Activated CD4-positive, alpha-beta T cell treated with anti-CD3 and anti-CD28 coated beads for 1 hour (primary cell): ENCODE measurements around the gene IFRD2.
A peak's percentile ranks its signal among the peaks of the same experiment; 100 is the strongest.
"Not testable (repeated sequence)": the region's sequence is repeated elsewhere in the genome, so short reads cannot be mapped to it uniquely, and the experiment has no call there.

Source experiments
- DNase-seq: peaks from one replicate; pipeline ENCODE4 v3.0.0-alpha.2; 2020

IFRD2 gene

DNA sequence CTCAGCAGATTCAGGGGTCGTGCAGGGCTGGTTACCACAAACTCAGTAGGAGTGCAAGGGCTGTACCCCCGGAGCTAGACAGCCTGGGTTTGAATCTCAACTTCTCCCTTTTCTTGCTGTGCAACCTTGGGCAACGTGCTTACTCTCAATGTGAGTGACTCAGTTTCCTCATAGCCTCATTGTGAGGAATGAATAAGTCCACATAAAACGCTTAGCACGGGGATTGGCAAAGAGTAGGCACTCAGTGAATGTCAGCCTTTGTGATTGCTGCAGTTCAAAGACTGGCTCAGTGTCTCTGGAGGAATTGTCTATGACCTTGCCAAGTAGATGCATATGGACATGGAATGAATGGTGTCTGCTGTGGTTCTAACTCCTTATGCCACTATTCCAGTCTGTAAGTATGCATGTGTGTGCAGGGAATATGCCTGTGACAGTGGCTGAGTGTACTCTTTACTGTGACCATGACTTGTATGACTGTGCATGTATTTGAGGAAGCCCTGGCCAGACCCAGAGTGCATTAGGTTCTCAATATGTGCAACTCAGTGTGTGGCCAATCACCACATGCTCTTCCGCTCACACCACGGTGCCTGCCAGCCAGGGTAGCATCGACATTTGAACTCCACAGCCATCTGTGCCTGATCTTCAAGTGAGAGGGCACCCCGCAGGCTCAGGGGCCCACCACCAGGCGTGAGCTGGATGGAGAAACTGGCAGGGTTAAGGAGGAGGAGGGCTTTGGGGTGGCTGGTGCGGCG lies 7.9 kb upstream of the IFRD2 start:
- no peak for DNase-seq

DNA sequence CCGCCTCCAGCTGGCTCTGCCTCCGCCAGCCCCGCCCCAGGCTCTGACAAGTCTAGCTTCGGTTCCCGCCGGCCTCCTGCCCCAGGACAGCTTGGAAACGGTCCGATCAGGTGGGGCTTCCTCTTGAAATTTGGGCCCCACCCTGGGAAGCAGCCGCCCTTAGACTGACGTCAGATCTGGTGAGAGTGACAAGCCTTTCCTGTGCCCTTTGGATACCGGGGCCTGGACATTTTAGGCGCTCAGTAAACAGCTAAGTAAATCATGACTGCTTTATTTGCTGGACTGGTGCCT lies 7.4 kb upstream of the IFRD2 start:
- DNase-seq: no peak

DNA sequence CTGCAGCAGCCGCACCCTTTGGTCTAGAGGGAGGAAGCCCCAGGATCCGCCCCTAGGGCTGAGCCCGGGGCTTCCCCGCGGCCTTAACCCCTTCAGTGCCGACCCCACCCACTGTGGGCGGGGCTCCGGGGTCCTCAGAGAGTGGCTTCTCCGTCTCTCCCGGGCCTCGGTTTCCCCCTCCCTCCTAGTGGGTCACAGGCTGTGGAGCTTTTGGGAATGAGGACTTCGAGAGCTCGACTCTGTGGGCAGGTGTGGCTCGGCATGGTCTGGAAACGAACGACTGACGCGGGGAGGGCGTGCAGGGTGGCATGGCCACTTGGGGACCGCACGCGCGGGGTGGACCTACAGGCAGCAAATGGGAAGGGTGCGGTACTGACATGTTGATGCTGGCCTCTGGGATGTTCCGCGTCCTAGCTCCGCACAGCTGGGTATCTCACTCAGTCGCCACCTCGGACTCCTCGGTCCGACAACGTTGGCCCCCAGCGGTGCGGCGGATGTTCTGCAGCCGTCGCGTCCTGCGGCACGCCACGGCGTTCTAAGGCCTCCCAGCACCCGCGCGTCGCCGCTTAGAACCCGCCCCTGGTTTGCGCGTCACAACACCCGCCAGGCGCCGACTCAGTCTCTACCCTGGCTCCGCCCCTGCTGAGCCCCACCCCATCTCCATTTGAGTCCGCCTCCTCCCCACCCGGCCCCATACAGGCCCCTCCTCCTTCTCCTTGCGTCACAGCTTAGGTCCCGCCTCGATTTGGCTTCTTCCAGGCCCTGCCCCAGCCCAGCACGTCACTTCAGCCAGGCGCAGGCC lies 6.8 kb upstream of the IFRD2 start, which contains the start of the genes HYAL3 and NAA80:
HYAL3 (minus strand) TSS at position 570 of the 802 bp plus-strand sequence. CDS start 3,803 bp downstream, outside the sequence.
NAA80 (minus strand) TSS at position 570 of the 802 bp plus-strand sequence. CDS start 1,942 bp downstream, outside the sequence.
- DNase-seq: peak; percentile 99

DNA sequence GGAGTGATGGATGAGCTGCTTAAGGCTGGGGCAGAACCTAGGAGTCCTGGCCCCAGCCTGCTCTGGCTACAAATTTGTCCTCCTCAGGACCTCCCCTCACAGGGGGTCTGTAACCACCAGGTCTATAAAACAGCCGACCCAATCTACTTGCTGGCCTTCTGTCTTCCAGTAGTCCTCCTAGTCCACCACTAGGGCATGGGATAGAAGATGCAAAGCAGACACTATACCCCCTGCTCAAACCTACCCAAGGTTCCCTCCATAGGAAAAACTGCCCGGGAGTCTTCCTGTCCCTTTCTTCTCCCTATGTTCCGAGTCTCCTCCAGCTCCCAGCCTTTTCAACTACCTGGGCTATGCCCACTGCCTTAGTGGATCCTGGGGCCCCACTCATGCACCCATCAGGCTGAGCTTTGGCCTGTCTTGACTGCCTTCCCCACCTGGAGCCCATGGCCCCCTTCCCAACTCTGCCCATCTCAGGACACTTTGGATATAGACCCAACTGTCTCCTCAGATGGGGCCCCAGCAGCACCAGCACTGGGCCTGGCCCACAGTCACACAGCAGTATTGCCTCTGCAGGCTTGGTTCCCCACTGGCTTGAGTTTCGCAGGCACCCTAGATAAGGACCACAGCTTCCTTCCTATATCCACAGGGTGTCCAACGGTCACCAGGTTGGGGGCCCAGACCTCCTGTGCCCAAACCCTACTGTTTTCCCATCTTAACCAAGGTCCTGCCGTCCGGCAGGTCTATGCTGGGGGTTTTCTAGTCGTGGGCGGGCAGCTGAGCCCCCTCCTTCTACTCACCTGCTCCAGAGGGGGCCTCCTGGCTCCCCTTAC lies 5.9 kb upstream of the IFRD2 start:
- DNase-seq: no peak

DNA sequence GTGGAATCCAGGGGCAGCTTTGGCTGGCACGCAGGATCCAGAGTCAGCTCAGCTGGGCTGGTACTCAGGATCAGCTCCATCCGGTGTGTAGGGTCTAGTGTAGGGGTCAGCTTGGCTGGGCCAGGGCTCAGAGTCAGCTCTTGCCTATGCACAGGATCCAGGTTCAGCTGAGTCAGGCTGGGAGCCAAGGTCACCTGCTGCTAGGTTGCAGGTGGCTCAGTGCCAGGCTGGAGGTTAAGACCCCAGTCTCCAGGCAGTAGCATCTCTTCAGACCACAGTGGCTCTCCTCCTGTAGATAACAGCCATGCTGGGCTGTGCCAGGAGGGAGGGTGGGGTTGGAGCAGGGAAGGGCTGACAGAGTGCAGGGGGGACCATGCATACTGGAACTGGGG lies 5.2 kb upstream of the IFRD2 start:
- no peak for DNase-seq

DNA sequence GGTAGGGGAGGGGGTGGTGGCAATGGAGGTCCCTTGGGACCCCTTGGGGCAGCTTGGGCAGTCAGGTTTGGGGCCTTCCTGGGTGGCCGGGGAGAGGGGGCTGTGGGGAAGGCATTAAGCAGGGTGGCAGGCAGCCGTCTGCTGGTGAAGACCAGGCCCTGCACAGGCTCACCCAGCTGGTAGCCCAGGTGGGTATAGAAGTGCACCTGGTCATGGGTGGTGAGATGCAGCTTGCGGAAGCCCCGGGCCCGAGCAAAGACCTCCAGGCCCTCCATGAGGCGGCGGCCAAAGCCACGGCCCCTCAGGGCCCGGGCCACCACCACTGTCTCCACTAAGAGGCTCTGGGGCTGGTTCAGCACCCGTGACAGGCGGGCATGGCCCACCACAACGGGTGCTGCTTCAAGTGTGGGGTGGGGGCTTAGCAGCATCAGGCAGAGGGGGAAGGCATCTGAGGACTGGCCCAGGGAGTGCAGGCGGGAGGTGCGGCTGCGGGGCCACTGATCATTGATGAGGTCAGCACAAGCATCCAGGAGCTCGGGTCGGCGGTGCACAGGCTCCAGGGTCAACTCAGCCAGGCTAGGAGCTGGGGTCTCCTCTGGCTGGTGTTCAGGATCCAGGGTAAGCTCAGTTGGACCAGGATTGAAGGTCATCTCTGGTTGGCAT lies 4.6 kb upstream of the IFRD2 start:
- DNase-seq: no peak

DNA sequence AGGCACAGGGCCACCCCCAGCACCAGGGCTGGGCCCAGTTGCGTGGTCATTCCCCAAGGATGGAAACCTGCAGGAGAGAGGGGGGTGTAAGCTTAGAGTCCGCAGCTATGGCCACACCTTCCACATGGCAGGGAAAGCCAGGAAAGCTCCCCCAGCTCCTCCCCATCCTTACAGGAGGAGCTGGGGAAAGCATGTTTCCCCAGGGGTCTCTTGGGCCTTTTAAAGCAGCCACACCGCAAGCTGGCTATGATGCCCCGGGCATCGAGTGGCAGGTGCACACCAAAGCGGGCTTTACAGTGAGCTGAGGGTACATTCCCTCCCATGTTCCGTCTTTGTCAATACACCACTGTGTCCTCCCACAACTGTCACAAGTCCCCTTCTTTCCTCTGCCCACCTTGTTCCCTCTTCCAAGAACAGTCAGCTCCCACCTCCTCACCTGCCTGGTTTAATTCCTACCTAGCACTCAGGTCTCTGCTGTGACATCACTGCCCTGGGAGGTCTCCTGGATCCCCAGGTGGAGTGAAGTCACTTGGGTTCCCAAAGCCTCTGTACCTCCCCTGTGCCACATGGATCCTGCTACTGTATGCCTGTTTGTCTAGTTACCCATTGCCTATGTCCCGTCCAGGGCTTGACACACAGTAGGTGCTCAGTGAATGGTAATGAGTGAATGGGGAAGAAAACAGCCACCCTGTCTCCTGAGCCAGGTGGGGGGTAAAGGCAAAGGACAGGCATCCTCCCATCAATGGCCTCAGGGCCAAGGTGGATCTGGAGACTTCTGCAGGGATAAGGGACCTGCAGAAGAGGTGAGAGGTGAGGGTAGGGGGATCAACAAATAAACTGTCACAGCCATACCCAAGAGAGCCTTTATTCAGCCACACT lies 3.6 kb upstream of the IFRD2 start:
- no peak for DNase-seq

DNA sequence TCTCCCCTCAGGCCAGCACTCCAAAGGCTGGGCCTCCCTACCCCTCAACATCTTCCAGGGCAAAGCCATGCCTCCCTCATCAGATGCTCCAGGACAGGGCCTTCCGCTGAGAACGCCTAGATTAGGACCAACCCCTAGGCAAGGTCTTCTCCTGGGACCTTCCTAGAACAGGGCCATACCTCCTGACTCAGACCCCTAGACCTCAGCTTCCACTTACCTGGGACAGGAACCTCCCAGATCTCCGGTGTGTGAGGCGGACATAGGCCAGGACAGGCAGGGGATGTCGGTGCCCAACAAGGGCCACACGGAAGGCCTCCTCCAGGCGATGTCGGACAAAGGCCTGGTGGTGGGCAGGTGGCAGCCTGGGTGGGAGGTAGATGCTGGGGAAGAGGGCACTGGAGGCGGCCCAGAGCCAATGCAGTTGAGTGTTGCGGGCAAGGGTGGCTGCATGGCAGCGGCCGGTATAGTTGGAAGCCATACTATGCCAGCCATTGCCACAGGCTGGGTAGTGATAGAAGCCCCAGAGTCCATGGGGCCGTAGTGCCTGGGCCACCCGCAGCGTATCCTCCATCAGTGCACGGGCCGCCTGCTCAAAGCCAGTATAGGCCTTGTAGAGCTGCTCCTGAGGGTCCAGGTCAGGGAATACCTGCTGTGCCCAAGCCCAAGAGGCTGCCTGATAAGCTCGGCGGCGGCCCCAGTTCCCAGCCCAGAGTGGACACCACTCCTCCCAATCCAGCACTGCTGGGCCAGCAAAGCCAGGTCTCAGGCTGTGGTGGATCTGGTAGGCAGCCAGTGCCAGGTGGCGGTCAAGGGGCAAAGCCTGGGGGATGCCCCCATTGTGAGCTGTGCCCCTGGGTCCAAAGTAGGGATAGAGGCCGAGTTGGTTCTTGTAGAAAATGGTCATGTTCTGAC lies 2.5 kb upstream of the IFRD2 start:
- no peak for DNase-seq

DNA sequence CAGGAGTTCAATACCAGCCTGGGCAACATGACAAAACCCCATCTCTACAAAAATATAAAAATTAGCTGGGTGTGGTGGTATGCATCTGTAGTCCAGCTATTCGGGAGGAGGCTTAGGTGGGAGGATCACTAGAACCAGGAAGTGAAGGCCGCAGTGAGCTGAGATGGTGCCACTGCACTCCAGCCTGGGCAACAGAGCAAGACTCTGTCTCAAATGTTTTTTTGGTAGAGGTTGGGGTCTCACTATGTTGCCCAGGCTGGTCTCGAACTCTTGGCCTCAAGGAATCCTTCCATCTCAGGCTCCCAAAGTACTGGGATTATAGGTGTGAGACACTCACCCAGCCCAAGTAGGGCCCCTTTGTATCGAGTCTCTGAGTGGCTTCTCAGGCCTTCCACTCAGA lies 1.9 kb upstream of the IFRD2 start:
- no peak for DNase-seq

DNA sequence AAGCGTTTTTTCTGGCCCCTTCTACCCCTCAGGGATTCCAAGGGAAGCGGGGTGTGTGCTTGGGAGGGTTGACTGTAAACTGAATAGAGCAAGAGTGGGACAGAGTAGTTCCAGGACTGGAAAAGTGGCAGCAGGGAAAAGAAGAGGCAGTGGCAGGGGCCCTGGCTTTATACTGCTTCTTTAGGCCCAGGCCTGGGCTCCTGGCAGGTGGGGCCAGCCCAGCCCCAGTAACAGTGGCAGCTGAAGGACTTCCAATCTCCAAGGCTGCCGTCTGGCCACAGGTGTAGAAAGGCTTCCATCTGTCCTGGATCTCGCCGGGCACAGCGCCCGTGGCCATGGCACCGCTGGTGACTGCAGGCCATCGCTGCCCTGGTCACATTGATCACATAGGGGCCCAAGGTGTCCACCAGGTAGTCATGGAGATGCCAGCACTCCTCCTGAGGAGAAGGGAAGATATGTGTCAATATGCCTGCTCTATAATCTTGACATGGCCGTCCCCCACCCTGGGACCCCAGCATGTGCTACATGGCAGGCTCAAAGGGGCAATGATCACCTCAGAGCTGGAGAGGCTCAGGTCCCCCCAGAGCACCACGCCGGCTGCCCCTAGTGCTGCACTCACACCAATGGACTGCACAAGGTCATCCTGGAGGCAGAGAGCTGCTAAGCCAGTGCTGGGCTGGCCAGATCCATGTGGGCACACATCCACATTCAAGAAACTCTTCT lies 1.0 kb upstream of the IFRD2 start:
- no peak for DNase-seq

DNA sequence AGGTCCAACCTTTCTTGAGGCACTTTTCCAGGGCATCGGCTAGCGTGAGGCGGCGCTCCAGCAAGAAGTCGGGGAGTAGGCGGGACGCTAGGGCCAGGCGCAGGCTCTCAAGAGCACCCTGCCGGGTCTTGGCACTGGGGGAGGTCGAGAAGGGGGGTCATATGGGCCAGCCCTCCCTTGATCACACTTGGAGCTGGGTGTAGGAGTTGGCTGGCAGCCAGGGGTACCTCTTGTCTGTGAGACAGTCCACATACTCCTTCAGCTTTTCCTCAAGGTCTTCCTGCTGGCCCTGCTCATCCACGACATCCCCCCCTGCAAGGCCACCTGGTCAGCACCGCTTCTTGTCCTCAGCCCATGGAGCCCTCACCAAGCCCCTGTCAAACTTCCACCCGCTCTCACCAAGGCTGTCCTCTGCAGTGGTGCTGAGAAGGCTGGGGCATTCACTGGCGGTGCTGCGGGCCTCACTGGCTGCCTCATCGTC lies 2.0 kb downstream of the IFRD2 start:
- no peak for DNase-seq

DNA sequence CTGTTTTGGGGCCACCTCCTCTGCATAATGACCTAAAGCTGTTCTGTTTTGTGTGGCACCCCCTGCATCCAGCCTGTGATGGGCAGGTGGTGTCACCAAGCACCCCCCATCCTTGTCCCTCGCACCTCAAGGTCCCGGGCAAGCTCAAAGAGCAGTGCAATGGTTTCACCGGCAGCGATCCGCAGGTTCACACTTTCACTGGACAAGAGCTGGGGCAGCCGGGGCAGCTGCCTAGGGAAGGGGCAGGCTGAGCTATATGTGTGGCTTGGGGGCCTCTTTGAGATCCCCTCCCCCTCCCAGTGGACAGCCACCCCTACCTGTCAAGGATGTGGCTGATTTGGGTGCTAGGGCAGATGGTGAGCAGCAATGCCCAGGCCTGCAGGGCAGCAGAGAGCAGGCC lies 3.1 kb downstream of the IFRD2 start:
- DNase-seq: no peak

DNA sequence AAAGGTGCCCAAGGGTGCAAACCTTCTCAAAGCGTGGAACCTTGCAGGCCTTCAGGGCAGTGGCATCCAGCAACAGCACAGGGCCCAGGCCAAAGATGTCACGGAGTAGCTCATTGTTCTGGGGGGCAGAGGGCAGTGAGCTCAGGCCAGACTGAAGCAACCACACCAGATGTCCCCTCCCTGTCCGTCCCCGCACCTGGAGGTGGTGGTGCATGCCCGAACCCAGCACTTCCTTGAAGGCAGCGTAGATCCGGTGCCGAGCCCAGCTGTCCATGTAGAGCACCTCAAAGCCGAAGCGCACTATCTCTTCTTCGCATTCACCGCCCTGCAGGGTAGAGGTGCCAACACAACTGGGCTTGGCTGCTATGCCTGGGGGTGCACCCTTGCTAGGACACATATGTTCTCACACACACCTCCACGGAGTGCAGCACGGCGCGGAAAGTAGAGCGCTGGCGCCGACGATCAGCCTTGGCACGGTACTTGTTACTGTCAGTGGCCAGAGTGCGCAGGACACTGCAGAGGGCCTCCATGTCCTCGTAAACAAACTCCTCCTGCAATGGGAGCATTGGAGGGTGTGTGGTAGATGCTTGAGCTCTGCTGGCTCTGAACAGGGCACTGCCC lies 3.7 kb downstream of the IFRD2 start:
- no peak for DNase-seq

DNA sequence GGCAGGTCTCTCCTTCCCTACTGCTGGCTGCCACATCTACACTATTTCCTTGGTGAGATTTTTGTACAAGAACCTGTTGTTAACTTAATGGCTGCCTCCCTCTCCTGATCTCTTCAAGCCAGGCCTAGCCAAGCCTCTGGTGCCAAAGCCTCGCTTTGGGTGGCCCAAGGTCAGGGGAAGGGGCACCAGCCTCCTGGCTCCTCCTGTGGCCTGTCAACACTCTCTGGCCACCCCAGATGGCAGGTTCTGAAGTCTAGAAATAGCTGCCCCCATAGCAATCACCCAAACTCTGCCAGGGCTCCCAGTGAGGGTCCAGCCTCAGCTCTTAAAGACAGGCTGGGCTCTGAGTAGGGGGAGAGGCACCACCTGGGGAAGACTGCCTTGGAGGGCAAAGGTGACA lies 5.0 kb downstream of the IFRD2 start:
- DNase-seq: no peak

DNA sequence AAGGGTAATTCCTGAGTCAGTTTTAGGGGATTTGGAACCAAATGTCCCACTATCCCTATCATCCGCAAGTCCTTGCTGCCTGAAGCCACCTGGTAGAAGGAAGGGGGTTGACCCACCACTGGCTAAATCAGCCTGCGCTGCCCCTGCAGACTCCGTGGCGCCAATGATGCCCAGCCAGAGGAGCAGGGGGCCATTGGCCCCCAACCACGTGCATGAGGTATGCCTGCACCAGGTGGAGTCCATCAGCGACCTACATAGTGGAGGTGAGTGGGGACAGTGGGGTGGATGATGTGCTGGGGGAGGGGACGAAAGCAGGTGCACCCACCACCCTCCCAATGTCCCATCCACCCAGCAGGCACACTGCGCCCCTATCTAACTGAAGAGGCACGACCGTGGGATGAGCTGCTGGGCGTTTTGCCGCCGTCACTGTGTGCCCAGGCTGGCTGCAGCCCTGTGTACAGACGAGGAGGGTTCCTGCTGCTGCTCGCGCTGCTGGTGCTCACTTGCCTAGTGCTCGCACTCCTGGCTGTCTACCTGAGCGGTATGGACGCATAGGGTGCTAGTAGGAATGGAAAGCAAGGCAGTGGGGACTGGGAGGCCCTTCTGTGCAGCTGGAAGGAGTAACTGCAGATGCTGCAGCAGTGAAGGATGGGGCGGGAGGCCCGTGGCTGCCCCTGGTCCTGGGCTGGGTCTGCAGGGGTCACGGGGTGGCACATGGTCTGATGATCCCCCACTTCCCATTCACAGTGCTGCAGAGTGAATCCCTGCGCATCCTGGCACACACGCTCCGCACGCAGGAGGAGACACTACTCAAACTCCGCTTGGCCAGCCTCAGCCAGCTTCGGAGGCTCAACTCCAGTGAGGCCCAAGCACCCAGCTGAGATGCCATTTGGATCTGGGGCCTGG lies 5.7 kb downstream of the IFRD2 start:
- no peak for DNase-seq

DNA sequence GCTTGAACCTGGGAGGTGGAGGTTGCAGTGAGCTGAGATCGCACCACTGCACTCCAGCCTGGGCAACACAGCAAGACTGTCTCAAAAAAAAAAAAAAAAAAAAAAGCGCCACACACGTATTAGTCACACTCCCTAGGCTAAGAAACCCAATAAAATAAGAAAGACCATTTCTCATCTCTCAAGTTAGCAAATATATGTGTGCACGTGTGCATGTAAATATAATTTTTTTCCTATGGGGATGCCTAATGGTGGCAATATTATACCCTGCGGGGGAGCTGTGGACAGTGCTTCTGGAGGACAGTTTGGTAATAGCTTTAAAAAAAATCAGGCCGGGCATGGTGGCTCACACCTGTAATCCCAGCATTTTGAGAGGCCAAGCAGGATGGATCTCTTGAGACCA lies 8.1 kb downstream of the IFRD2 start:
- DNase-seq: not testable (repeated sequence)

DNA sequence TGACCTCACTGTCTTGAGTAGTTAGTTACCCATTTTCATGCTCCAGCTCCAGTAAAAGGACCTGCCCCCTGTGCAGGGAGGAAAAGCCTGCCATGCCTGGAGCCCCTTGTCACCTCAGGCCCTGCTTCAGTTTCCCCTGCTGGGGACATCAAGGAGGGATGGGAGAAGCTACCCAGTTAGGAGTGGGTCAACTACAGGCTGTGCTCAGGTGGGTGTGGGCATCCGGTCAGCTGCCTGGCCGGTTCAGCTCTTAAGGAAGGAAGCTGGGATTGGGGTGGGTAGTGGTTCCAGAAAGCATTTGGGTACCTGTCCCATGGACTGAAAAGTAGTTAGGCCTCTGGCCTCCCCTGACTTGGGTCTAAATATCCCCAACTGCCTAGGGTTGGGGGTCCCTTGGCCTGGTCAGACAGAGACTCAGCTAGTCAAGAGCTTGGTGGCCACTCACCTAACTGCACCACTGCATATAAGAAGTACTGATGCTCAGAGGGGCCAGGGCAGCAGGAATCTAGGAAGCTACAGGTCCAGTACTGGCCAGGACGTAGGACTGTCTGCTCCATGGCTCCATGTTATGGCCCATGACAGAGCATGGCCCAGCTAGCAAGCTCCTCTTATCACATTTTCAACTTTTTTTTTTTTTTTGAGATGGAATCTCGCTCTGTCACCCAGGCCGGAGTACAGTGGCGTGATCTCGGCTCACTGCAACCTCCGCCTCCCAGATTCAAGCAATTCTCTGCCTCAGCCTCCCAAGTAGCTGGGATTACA lies 12.8 kb downstream of the IFRD2 start:
- no peak for DNase-seq

DNA sequence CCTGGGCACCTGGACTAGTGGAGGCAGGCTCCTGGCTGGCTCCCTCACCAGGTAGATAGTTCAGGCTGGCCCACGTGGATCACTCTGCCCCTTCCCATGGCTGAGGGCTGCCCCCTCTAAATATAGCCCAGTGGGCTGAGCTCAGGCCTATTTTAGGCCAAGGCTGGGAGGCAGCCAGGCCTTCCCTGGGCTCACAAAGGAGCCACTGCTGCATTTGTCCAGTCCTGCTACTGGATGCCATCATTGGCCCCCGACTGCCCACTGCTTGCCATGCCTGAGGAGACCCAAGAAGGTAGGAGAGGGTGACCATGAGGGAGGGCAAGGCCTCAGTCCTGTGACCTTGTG lies 13.4 kb downstream of the IFRD2 start, which contains the start of gene LSMEM2:
LSMEM2 (plus strand) TSS at position 208 of the 345 bp plus-strand sequence; CDS start at position 235, 27 bp downstream.
- DNase-seq: no peak
